Pancreas (tissue), 10 donors: Measurements from ENCODE around the gene MAMDC2. TPM values are rescaled to one million over a fixed set of nuclear protein-coding genes. Genes with fewer than 3 reads are reported as not detected.
A peak's percentile ranks its signal among the peaks of the same experiment; 100 is the strongest.

Experiments
- ATAC-seq, 4 donors: fragments of 200-7000 bp; cut with Tn5 transposase; one replicate each; pipeline versions ENCODE4 v1.8.0 to v1.9.1; 2020; ENCODE audit warnings: mild to moderate bottlenecking in 4 of 4, moderate library complexity in 4 of 4
- DNase-seq, 6 donors: peaks; one replicate each; pipeline ENCODE4 v3.0.0-alpha.2; 2020
- FAIRE-seq: peaks from 2 replicates; lab custom pipeline; 2012; peaks lifted over from hg19 to GRCh38; lab: Jason Lieb, UNC
- H3K27ac ChIP-seq, 4 donors: fragments of 200-600 bp; sonication (generic); 1 replicate in 3 of 4; 2 replicates in 1 of 4; pipeline versions ENCODE4 v1.5.0 to v1.8.0; 2020
- H3K27me3 ChIP-seq, 4 donors: fragments of 200-600 bp; one replicate each; pipeline ENCODE4 v1.8.0; 2021
- H3K36me3 ChIP-seq, 3 donors: fragments of 200-600 bp; sonication (generic) in 1 of 3; one replicate each; pipeline versions ENCODE4 v1.5.0 to v1.8.0; 2020 to 2021
- H3K4me1 ChIP-seq, 3 donors: fragments of 200-600 bp; one replicate each; pipeline ENCODE4 v1.8.0; 2021
- H3K4me3 ChIP-seq, 4 donors: fragments of 200-600 bp; sonication (generic) in 2 of 4; one replicate each; pipeline versions ENCODE4 v1.5.0 to v1.8.0; 2020 to 2021
- H3K9me3 ChIP-seq, 4 donors: fragments of 200-600 bp; one replicate each; pipeline ENCODE4 v1.8.0; 2021
- CTCF ChIP-seq, 4 donors: fragments of 200-600 bp; sonication (generic) in 3 of 4; IDR thresholded peaks; one replicate each; pipeline versions ENCODE4 v1.5.0 to v1.8.0; 2021; ENCODE audit warnings: antibody characterized with exemption in 4 of 4
- whole genome bisulfite sequencing, 2 donors: extraction: QIAGEN DNeasy Blood & Tissue Kit; methylation state at CpG; one replicate each; pipeline ENCODE4 v1.1.7; 2013; 5-methylcytosine and 5-hydroxymethylcytosine counted together
- intact Hi-C, 3 donors: fragments of 100-400 bp; cut with DNase I; formaldehyde crosslinking; loops; one replicate each; pipeline versions ENCODE4 v1.11.1 to v1.14.2; 2022
- polyA plus RNA-seq, 2 donors: library from polyadenylated mRNA; stranded (reverse); fragments of 200-250 nt; gene quantifications; one replicate each; pipeline ENCODE4 v1.2.3, GENCODE V29; 2013
- total RNA-seq, 6 donors: library from RNA; stranded (reverse); fragmentation: NEBNext Ultra II Directional in 4 of 6; extraction: Animal tissue kit (Norgen Biotek cat#: 25700) in 4 of 6; gene quantifications; one replicate each; pipeline versions ENCODE4 v1.2.1 to v1.2.4, GENCODE V29; 2021 to 2023
- donor health status: healthy with polysubstance abuse.
- donor health status: DM: no; HTN: no; CAD: no; lungs with moderate emphysema.
- donor health status: DM: no; HTN: no; CAD: no.
- donor health status: control.
- donor health status: control.
- donor health status: Bipolar disorder and iron deficiency.
- donor health status: DM: yes; HTN: yes; CAD: no.
- donor health status: DM: no; HTN: no; CAD: no.
- donor health status: DM: no; HTN: no; CAD: no.
- donor health status: DM: yes; HTN: yes; CAD: no.

The MAMDC2 gene
- total and polyA plus RNA-seq, 8 donors, result 0.95 to 4.7 (median 1.3) TPM

- FAIRE-seq (no peak), DNase-seq (no peak), ATAC-seq (peak in 1 of 4 donors; percentile 36)
- H3K4me3 ChIP-seq, result no peak overlapping the region
- no peaks in the 10 kb centered on the region for H3K4me1 ChIP-seq
- no peaks in the 10 kb centered on the region for H3K36me3 ChIP-seq
- no peaks in the 10 kb centered on the region for H3K27me3 ChIP-seq
- WGBS, 2 donors, result 74 to 82% methylated on average over 6 of the region's 6 CpGs
- TF ChIP-seq CTCF (IDR thresholded peaks at IDR 0.05), result no peak
- H3K9me3 ChIP-seq, result no peaks in the 10 kb centered on the region
- intact Hi-C loops, result no loop called here
- H3K27ac ChIP-seq, result no peak overlapping the region
Observed at GRCh38 chr9:70160686-70161600, 117.3 kb downstream of the MAMDC2 start.

- FAIRE-seq (no peak), ATAC-seq (no peak), DNase-seq (no peak)
- H3K4me1 ChIP-seq, result peaks cover 0 to 5% (median 4%) of the 10 kb centered on the region in 3 donors
- no peaks in the 10 kb centered on the region for H3K27me3 ChIP-seq
- no peak for TF ChIP-seq CTCF (IDR thresholded peaks at IDR 0.05)
- H3K36me3 ChIP-seq, result no peaks in the 10 kb centered on the region
- no peaks in the 10 kb centered on the region for H3K9me3 ChIP-seq
- intact Hi-C loops, result no loop called here
- H3K27ac ChIP-seq, result no peak overlapping the region
- H3K4me3 ChIP-seq, result no peak overlapping the region
- WGBS, 2 donors, result 77% methylated on average over 6 of the region's 6 CpGs
Observed at GRCh38 chr9:70165006-70165602, 121.5 kb downstream of the MAMDC2 start.

GRCh38 chr9:70168521-70168920 lies 124.9 kb downstream of the MAMDC2 start:
- intact Hi-C loops, result no loop called here
- 96 to 97% methylated on average over 5 of the region's 5 CpGs for WGBS, 2 donors

DNA sequence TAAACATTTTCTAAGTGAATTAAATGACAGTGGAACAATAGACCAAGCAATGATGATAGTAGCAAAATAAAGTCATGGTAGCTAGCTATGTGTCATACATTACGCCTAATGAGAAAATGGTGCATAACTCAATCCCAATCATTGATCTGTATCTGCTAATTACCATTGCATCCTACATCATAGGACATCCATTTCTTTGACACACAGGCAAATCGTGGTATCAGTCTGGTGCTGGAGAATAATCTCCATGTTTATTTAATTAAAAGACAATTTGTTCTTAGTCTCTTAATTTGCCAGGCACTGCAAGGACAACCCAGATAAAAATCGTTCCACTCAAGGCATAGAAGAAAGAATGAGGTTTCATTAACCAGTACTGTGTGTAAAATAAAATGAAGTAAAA lies 125.6 kb downstream of the MAMDC2 start:
- Histone ChIP-seq H3K9me3 (no peaks in the 10 kb centered on the region), H3K4me1 (peaks cover 0 to 5% (median 4%) of the 10 kb centered on the region in 3 donors), H3K27me3 (no peaks in the 10 kb centered on the region), H3K4me3 (no peak overlapping the region), H3K27ac (no peak overlapping the region), H3K36me3 (no peaks in the 10 kb centered on the region)
- TF ChIP-seq CTCF (IDR thresholded peaks at IDR 0.05), result no peak
- FAIRE-seq (no peak), ATAC-seq (no peak), DNase-seq (no peak)
- intact Hi-C loops, result no loop called here
- WGBS, 2 donors, result 69 to 74% methylated on average over 3 of the region's 3 CpGs

More at GRCh38 chr9:70168521-70168920, 124.9 kb downstream of the MAMDC2 start:
- Histone ChIP-seq H3K27me3 (no peaks in the 10 kb centered on the region), H3K4me1 (peaks cover 0 to 5% (median 4%) of the 10 kb centered on the region in 3 donors), H3K9me3 (no peaks in the 10 kb centered on the region), H3K4me3 (no peak overlapping the region), H3K36me3 (no peaks in the 10 kb centered on the region), H3K27ac (no peak overlapping the region)
- TF ChIP-seq CTCF (IDR thresholded peaks at IDR 0.05), result no peak
- FAIRE-seq (no peak), DNase-seq (no peak), ATAC-seq (no peak)
